Spleen (tissue), 11 donors: ENCODE data around the gene LRRC45. TPM values are rescaled to one million over a fixed set of nuclear protein-coding genes. Genes with fewer than 3 reads are reported as not detected.

ENCODE experiments used
- DNase-seq: peaks from one replicate; pipeline ENCODE4 v3.0.0-alpha.2; 2020
- H3K27ac ChIP-seq, 8 donors: fragments of 200-600 bp; sonication (generic) in 7 of 8; 1 replicate in 4 of 8; 2 replicates in 4 of 8; pipeline versions ENCODE4 v1.5.0 to v1.8.0; 2016 to 2021; ENCODE audit warnings: inconsistent platforms in 4 of 8, mild to moderate bottlenecking in 4 of 8, moderate library complexity in 1 of 8
- H3K27me3 ChIP-seq, 7 donors: fragments of 200-600 bp; sonication (generic) in 6 of 7; replicated peaks in 1 of 7; 1 replicate in 4 of 7; 2 replicates in 3 of 7; pipeline versions ENCODE4 v1.5.0 to v1.8.0; 2016 to 2021; ENCODE audit warnings: inconsistent platforms in 3 of 7, mild to moderate bottlenecking in 1 of 7
- H3K36me3 ChIP-seq, 6 donors: fragments of 200-600 bp; sonication (generic) in 5 of 6; 1 replicate in 4 of 6; 2 replicates in 2 of 6; pipeline versions ENCODE4 v1.5.0 to v1.8.0; 2016 to 2021; ENCODE audit warnings: inconsistent platforms in 2 of 6
- H3K4me1 ChIP-seq, 6 donors: fragments of 200-600 bp; sonication (generic) in 5 of 6; 1 replicate in 3 of 6; 2 replicates in 3 of 6; pipeline versions ENCODE4 v1.5.0 to v1.8.0; 2016 to 2021; ENCODE audit warnings: inconsistent platforms in 3 of 6
- H3K4me3 ChIP-seq, 8 donors: fragments of 200-600 bp; sonication (generic) in 7 of 8; 1 replicate in 4 of 8; 2 replicates in 4 of 8; pipeline versions ENCODE4 v1.5.0 to v1.8.0; 2016 to 2021; ENCODE audit warnings: inconsistent platforms in 4 of 8, mild to moderate bottlenecking in 4 of 8, moderate library complexity in 2 of 8
- H3K9me3 ChIP-seq, 8 donors: fragments of 200-600 bp; sonication (generic) in 7 of 8; 1 replicate in 4 of 8; 2 replicates in 4 of 8; pipeline versions ENCODE4 v1.5.0 to v1.8.0; 2016 to 2021; ENCODE audit warnings: inconsistent platforms in 4 of 8
- CTCF ChIP-seq, 11 experiments: fragments of 200-600 bp in 7 of 11; fragments of 450-650 bp in 4 of 11; sonication (generic) in 4 of 11; IDR thresholded peaks in 8 of 11; conservative IDR thresholded peaks in 3 of 11; 1 replicate in 7 of 11; 2 replicates in 4 of 11; pipeline versions ENCODE4 v1.4.0 to v1.8.0; 2016 to 2021; ENCODE audit warnings: antibody characterized with exemption in 11 of 11, inconsistent platforms in 4 of 11, mild to moderate bottlenecking in 1 of 11
- POLR2A ChIP-seq, 3 donors: fragments of 450-650 bp; IDR thresholded peaks; one replicate each; pipeline ENCODE4 v1.5.1; 2017; ENCODE audit warnings: antibody characterized with exemption in 3 of 3, mild to moderate bottlenecking in 1 of 3
- POLR2AphosphoS5 ChIP-seq, 3 donors: sonication (generic); formaldehyde crosslinking; IDR thresholded peaks; one replicate each; pipeline ENCODE4 v1.5.1; 2017; ENCODE audit warnings: antibody characterized with exemption in 3 of 3
- WGBS, 5 donors: extraction: QIAGEN DNeasy Blood & Tissue Kit in 3 of 5; methylation state at CpG; one replicate each; pipeline versions ENCODE4 v1.1.5 to v1.1.7; 2013 to 2018; 5-methylcytosine and 5-hydroxymethylcytosine counted together
- intact Hi-C: fragments of 100-400 bp; cut with DNase I; formaldehyde crosslinking; loops from one replicate; pipeline ENCODE4 v1.15.0; 2023; ENCODE audit warnings: low total_unique reads
- polyA plus RNA-seq, 3 donors: library from polyadenylated mRNA; stranded (reverse); fragments of 200-250 nt; gene quantifications; one replicate each; pipeline ENCODE4 v1.2.1, GENCODE V29; 2013
- total RNA-seq, 7 donors: library from RNA; depleted of rRNA in 3 of 7; stranded (reverse); fragments of >200 nt in 3 of 7; fragmentation: NEBNext Ultra II Directional in 4 of 7; extraction: Animal tissue kit (Norgen Biotek cat#: 25700) in 4 of 7; gene quantifications; one replicate each; pipeline versions ENCODE4 v1.1.0 to v1.2.1, GENCODE V29; 2016 to 2021
- donor health status: healthy with polysubstance abuse.
- donor health status: DM: no; HTN: no; CAD: no; lungs with moderate emphysema.
- donor health status: DM: no; HTN: no; CAD: no.
- donor health status: Bipolar disorder and iron deficiency.
- donor health status: healthy.
- donor health status: DM: no; HTN: no; CAD: no.
- donor health status: DM: yes; HTN: yes; CAD: no.

LRRC45 gene
- total and polyA plus RNA-seq, 10 donors, result 7.5 to 23.4 (median 11.7) TPM

GRCh38 chr17:82014432-82014831 lies 8.7 kb upstream of the LRRC45 start:
- 62 to 86% (median 81%) methylated on average over 5 to 23 of the region's 23 CpGs for WGBS, 5 donors
- Histone ChIP-seq H3K4me3 (no peak overlapping the region), H3K4me1 (peaks cover 0 to 31% (median 18%) of the 10 kb centered on the region in 6 donors), H3K9me3 (no peaks in the 10 kb centered on the region), H3K27ac (no peak overlapping the region), H3K36me3 (peaks cover 0 to 74% (median 8%) of the 10 kb centered on the region in 6 donors), H3K27me3 (no peaks in the 10 kb centered on the region)
- DNase-seq, result no peak
- TF ChIP-seq POLR2AphosphoS5 (IDR thresholded peaks at IDR 0.05) (peak in 1 of 3 donors; percentile 25), POLR2A (IDR thresholded peaks at IDR 0.05) (no peak)
- intact Hi-C loops, result no loop called here

DNA sequence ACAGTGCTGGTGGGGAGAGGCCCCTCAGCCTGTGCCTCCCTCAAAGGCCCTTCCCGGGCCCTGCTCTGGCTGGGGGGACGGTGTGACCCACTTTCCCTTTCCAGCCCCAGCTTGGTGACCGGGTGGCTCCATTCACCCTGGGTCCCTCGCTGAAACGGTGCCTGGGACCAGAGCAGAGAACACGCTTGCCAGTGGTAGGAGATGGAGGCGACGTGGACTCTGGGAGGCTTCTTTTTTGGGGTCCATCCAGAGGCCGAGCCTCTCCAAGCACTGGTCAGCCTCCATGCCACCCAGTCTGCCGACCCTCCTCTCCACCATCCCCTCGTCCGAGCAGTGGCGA lies 8.2 kb upstream of the LRRC45 start:
- no peak overlapping the region for H3K27ac ChIP-seq
- intact Hi-C loops, result no loop called here
- H3K27me3 ChIP-seq, result no peaks in the 10 kb centered on the region
- H3K4me1 ChIP-seq, result peaks cover 0 to 36% (median 20%) of the 10 kb centered on the region in 6 donors
- H3K9me3 ChIP-seq, result no peaks in the 10 kb centered on the region
- WGBS, 5 donors, result 83 to 97% (median 91%) methylated on average over 6 to 13 of the region's 13 CpGs
- no peak for DNase-seq
- H3K36me3 ChIP-seq, result peaks cover 0 to 72% (median 8%) of the 10 kb centered on the region in 6 donors
- TF ChIP-seq POLR2AphosphoS5 (IDR thresholded peaks at IDR 0.05) (no peak), CTCF (IDR thresholded peaks at IDR 0.05 in 8 of 11, conservative IDR thresholded peaks at IDR 0.05 in 3 of 11) (no peak), POLR2A (IDR thresholded peaks at IDR 0.05) (no peak)
- H3K4me3 ChIP-seq, result no peak overlapping the region

- 84 to 93% (median 89%) methylated on average over 10 to 24 of the region's 24 CpGs for WGBS, 5 donors
- TF ChIP-seq POLR2AphosphoS5 (IDR thresholded peaks at IDR 0.05) (peak in 1 of 3 donors; percentile 27), POLR2A (IDR thresholded peaks at IDR 0.05) (no peak)
- no peaks in the 10 kb centered on the region for H3K27me3 ChIP-seq
- peaks cover 0 to 71% (median 8%) of the 10 kb centered on the region in 6 donors for H3K36me3 ChIP-seq
- peaks cover 0 to 41% (median 22%) of the 10 kb centered on the region in 6 donors for H3K4me1 ChIP-seq
- H3K4me3 ChIP-seq, result no peak overlapping the region
- intact Hi-C loops, result no loop called here
- DNase-seq, result no peak
- H3K27ac ChIP-seq, result no peak overlapping the region
- H3K9me3 ChIP-seq, result no peaks in the 10 kb centered on the region
Observed at GRCh38 chr17:82015311-82015971, 7.7 kb upstream of the LRRC45 start.

- Histone ChIP-seq H3K4me1 (peaks cover 4 to 49% (median 30%) of the 10 kb centered on the region in 6 donors), H3K27ac (no peak overlapping the region), H3K27me3 (no peaks in the 10 kb centered on the region), H3K4me3 (no peak overlapping the region), H3K36me3 (peaks cover 0 to 63% (median 8%) of the 10 kb centered on the region in 6 donors), H3K9me3 (no peaks in the 10 kb centered on the region)
- 87 to 94% (median 89%) methylated on average over 6 to 28 of the region's 28 CpGs for WGBS, 5 donors
- intact Hi-C loops, result no loop called here
- no peak for DNase-seq
- TF ChIP-seq POLR2AphosphoS5 (IDR thresholded peaks at IDR 0.05) (no peak), CTCF (IDR thresholded peaks at IDR 0.05 in 8 of 11, conservative IDR thresholded peaks at IDR 0.05 in 3 of 11) (no peak), POLR2A (IDR thresholded peaks at IDR 0.05) (no peak)
Observed at GRCh38 chr17:82016061-82016874, 6.8 kb upstream of the LRRC45 start.
